HUES48 (cell line): ENCODE measurements around the gene CPT1B.
"Not testable (repeated sequence)": the region's sequence is repeated elsewhere in the genome, so short reads cannot be mapped to it uniquely, and the experiment has no call there.

Source experiments
- H3K27ac ChIP-seq: one replicate; pipeline ENCODE4 v1.7.0; 2013; ENCODE audit warnings: low read depth, low read length, inconsistent platforms
- H3K27me3 ChIP-seq: 2 replicates; pipeline ENCODE4 v1.6.1; 2013; ENCODE audit warnings: mild to moderate bottlenecking, low read length; ENCODE audit not compliant: control insufficient read depth, insufficient read depth
- H3K36me3 ChIP-seq: 2 replicates; pipeline ENCODE4 v1.6.1; 2013; ENCODE audit warnings: low read length; ENCODE audit not compliant: control insufficient read depth, insufficient read depth
- H3K4me1 ChIP-seq: 2 replicates; pipeline ENCODE4 v1.6.1; 2013; ENCODE audit warnings: mild to moderate bottlenecking, low read length; ENCODE audit not compliant: control insufficient read depth, insufficient read depth
- H3K4me3 ChIP-seq: 2 replicates; pipeline ENCODE4 v1.5.1; 2013; ENCODE audit warnings: mild to moderate bottlenecking, low read depth, low read length
- H3K9ac ChIP-seq: 2 replicates; pipeline ENCODE4 v1.6.1; 2013; ENCODE audit warnings: mild to moderate bottlenecking, low read depth, low read length, moderate library complexity
- H3K9me3 ChIP-seq: 2 replicates; pipeline ENCODE4 v1.6.1; 2013; ENCODE audit warnings: low read length; ENCODE audit not compliant: control insufficient read depth, insufficient read depth

Gene CPT1B

GRCh38 chr22:50542416-50542927 is 35.8 kb downstream of the CPT1B start:
- H3K36me3 ChIP-seq: no peaks in the 10 kb centered on the region
- H3K27ac ChIP-seq: no peak overlapping the region
- no peaks in the 10 kb centered on the region for H3K9me3 ChIP-seq
- H3K4me1 ChIP-seq: peaks cover 4% of the 10 kb centered on the region; the same call in 1 of the 2 replicates
- peaks cover 16% of the 10 kb centered on the region for H3K27me3 ChIP-seq
- H3K4me3 ChIP-seq: no peak overlapping the region
- H3K9ac ChIP-seq: no peak overlapping the region

GRCh38 chr22:50541667-50542026 is 36.6 kb downstream of the CPT1B start:
- H3K9me3 ChIP-seq, H3K4me1 ChIP-seq, H3K36me3 ChIP-seq, H3K4me3 ChIP-seq, H3K27ac ChIP-seq, H3K9ac ChIP-seq: not testable (repeated sequence)
- peaks cover 16% of the 10 kb centered on the region for H3K27me3 ChIP-seq

GRCh38 chr22:50540381-50540780 is 37.8 kb downstream of the CPT1B start:
- Histone ChIP-seq H3K27me3 (peaks cover 11% of the 10 kb centered on the region), H3K4me3 (no peak overlapping the region), H3K9ac (no peak overlapping the region), H3K36me3 (no peaks in the 10 kb centered on the region), H3K9me3 (no peaks in the 10 kb centered on the region), H3K4me1 (peaks cover 4% of the 10 kb centered on the region; the same call in 1 of the 2 replicates), H3K27ac (no peak overlapping the region)

GRCh38 chr22:50537765-50538164 is 40.5 kb downstream of the CPT1B start:
- Histone ChIP-seq H3K4me1 (no peaks in the 10 kb centered on the region), H3K36me3 (no peaks in the 10 kb centered on the region), H3K27me3 (peaks cover 10% of the 10 kb centered on the region), H3K9ac (no peak overlapping the region), H3K9me3 (no peaks in the 10 kb centered on the region), H3K4me3 (no peak overlapping the region), H3K27ac (no peak overlapping the region)

- Histone ChIP-seq H3K36me3 (no peaks in the 10 kb centered on the region), H3K9me3 (no peaks in the 10 kb centered on the region), H3K4me3 (no peak overlapping the region), H3K27me3 (peaks cover 25% of the 10 kb centered on the region), H3K9ac (no peak overlapping the region), H3K27ac (no peak overlapping the region), H3K4me1 (no peaks in the 10 kb centered on the region)
Measured at GRCh38 chr22:50536226-50536625, 42.0 kb downstream of the CPT1B start.

GRCh38 chr22:50535113-50535512 is 43.1 kb downstream of the CPT1B start:
- H3K4me1 ChIP-seq: no peaks in the 10 kb centered on the region; the same call in 1 of the 2 replicates
- H3K36me3 ChIP-seq: no peaks in the 10 kb centered on the region
- no peak overlapping the region for H3K27ac ChIP-seq
- no peak overlapping the region for H3K9ac ChIP-seq
- peaks cover 36% of the 10 kb centered on the region for H3K27me3 ChIP-seq
- no peaks in the 10 kb centered on the region for H3K9me3 ChIP-seq
- H3K4me3 ChIP-seq: no peak overlapping the region

GRCh38 chr22:50533856-50534711 is 44.1 kb downstream of the CPT1B start:
- peaks cover 47% of the 10 kb centered on the region for H3K27me3 ChIP-seq
- not testable (repeated sequence) for H3K9ac ChIP-seq

GRCh38 chr22:50532824-50533796 is 45.1 kb downstream of the CPT1B start:
- H3K27me3 ChIP-seq: peaks cover 56% of the 10 kb centered on the region

More at GRCh38 chr22:50533856-50534711, 44.1 kb downstream of the CPT1B start:
- not testable (repeated sequence) for H3K4me1 ChIP-seq, H3K36me3 ChIP-seq, H3K4me3 ChIP-seq, H3K27ac ChIP-seq, H3K9me3 ChIP-seq

GRCh38 chr22:50531962-50532674 is 46.1 kb downstream of the CPT1B start:
- H3K4me1 ChIP-seq: peaks cover 1% of the 10 kb centered on the region
- no peak overlapping the region for H3K27ac ChIP-seq
- H3K4me3 ChIP-seq: peak overlapping the region; percentile 65

More at GRCh38 chr22:50532824-50533796, 45.1 kb downstream of the CPT1B start:
- H3K4me1 ChIP-seq: no peaks in the 10 kb centered on the region; the same call in 1 of the 2 replicates
- H3K36me3 ChIP-seq: no peaks in the 10 kb centered on the region
- H3K4me3 ChIP-seq: no peak overlapping the region
- H3K9me3 ChIP-seq: no peaks in the 10 kb centered on the region
- no peak overlapping the region for H3K27ac ChIP-seq
- H3K9ac ChIP-seq: no peak overlapping the region

GRCh38 chr22:50531546-50531961 is 46.7 kb downstream of the CPT1B start:
- Histone ChIP-seq H3K9ac (no peak overlapping the region), H3K9me3 (no peaks in the 10 kb centered on the region), H3K36me3 (no peaks in the 10 kb centered on the region), H3K4me1 (peaks cover 4% of the 10 kb centered on the region), H3K27ac (no peak overlapping the region), H3K4me3 (peak overlapping the region; percentile 65), H3K27me3 (peaks cover 72% of the 10 kb centered on the region)

More at GRCh38 chr22:50531962-50532674, 46.1 kb downstream of the CPT1B start:
- Histone ChIP-seq H3K36me3 (no peaks in the 10 kb centered on the region), H3K27me3 (peaks cover 66% of the 10 kb centered on the region), H3K9me3 (no peaks in the 10 kb centered on the region), H3K9ac (no peak overlapping the region)
